IPS-18c (cell line): ENCODE data around the gene RARB.

Experiments used
- H3K4me3 ChIP-seq: 2 replicates; pipeline ENCODE4 v1.7.0; 2013; ENCODE audit warnings: low read depth, mild to moderate bottlenecking, low read length, moderate library complexity; ENCODE audit not compliant: insufficient read depth
- H3K9me3 ChIP-seq: one replicate; pipeline ENCODE4 v1.6.1; 2013; ENCODE audit warnings: mild to moderate bottlenecking, low read length, moderate library complexity; ENCODE audit not compliant: control insufficient read depth, insufficient read depth

Gene RARB

DNA sequence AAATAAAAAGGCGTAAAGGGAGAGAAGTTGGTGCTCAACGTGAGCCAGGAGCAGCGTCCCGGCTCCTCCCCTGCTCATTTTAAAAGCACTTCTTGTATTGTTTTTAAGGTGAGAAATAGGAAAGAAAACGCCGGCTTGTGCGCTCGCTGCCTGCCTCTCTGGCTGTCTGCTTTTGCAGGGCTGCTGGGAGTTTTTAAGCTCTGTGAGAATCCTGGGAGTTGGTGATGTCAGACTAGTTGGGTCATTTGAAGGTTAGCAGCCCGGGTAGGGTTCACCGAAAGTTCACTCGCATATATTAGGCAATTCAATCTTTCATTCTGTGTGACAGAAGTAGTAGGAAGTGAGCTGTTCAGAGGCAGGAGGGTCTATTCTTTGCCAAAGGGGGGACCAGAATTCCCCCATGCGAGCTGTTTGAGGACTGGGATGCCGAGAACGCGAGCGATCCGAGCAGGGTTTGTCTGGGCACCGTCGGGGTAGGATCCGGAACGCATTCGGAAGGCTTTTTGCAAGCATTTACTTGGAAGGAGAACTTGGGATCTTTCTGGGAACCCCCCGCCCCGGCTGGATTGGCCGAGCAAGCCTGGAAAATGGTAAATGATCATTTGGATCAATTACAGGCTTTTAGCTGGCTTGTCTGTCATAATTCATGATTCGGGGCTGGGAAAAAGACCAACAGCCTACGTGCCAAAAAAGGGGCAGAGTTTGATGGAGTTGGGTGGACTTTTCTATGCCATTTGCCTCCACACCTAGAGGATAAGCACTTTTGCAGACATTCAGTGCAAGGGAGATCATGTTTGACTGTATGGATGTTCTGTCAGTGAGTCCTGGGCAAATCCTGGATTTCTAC is at the start of gene RARB:
Gene RARB (plus strand): TSS at position 322 of the 847 bp plus-strand sequence. CDS start 469 bp downstream, at position 791.
- Histone ChIP-seq H3K4me3 (peak within 1 kb of the TSS; percentile 54), H3K9me3 (no peaks in the 10 kb centered on the region)

- Histone ChIP-seq H3K4me3 (no peak overlapping the region), H3K9me3 (no peaks in the 10 kb centered on the region)
Observed at GRCh38 chr3:25378786-25379311, 49.2 kb upstream of the RARB start.

DNA sequence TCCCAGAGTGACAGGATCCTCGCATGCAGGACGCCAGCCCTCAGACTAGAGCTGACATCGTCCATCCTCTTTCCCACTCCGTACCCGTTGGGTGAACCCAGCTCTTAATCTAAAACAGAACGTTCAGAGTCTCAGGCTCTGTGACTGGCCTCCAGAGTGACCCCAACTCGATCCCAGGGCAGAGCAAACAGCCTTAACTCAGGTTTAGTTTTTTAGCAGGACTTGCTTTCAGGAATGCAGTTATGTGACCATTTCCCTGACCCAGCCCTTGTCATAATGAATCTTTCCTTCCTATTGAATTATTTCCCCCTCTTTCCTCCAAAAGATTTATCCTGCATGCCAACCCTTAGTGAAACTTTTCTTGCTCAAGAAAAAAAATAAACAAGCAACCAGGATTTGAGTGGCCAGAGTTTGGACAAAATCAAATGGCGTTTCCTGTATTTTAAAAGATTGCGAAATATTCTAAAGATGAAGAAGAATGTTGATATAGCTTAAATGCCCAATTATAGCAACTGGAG is 47.8 kb upstream of the RARB start:
- H3K9me3 ChIP-seq = no peaks in the 10 kb centered on the region
- no peak overlapping the region for H3K4me3 ChIP-seq

DNA sequence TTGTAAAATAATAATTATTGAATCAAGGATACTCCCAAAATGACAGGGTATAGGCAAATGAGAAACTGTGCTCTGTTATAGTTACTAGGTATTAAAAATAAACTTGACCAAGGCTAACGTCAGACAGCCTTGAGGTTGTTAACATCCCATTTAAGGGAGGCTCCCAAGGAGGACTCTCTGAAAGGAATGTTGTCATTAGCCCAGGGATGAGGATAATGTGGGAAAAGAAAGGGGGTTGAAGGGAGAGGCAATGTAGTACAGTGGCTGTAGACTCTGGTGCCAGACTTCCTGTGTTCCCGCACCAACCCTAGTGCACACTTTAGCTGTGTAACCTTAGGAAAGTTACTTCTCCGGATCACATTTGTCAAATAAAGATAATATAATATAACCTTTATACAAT is 47.0 kb upstream of the RARB start:
- Histone ChIP-seq H3K4me3 (no peak overlapping the region), H3K9me3 (no peaks in the 10 kb centered on the region)

- H3K4me3 ChIP-seq = no peak overlapping the region
Observed at GRCh38 chr3:25384471-25384870, 43.6 kb upstream of the RARB start.

DNA sequence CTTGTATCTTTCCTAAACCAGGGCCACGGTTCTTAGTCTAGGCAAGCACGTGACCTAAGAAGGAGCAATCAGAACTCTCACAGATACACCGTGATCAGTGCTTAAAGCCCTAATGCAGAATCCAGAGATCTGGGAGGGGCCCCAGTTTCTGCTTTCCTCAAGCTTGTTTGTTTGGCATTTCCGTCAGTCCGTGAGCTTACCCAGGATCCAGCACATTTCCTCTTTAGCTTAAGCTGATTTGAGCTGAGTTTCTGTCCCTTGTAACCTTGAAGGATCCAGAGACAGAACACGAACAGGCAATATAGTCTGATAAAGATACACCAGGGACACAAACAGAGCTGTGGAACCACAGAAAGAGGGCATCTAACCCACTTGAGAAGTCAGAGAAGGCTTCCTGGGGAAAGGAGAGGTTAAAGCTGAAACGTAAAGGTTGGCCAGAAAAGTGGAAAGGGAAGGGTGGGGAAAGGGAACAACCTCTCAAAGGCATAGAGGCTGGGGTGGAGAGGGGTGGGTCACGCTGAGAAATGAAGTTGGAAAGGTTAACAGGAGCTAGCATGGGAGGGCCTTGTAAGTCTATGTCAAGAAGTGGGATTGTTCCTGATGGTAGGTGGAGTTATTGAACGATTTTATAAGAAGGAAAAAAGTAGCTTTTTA is 42.1 kb upstream of the RARB start:
- Histone ChIP-seq H3K4me3 (no peak overlapping the region), H3K9me3 (peaks cover 3% of the 10 kb centered on the region)

More at GRCh38 chr3:25384471-25384870, 43.6 kb upstream of the RARB start:
- H3K9me3 ChIP-seq = peaks cover 3% of the 10 kb centered on the region

- Histone ChIP-seq H3K4me3 (no peak overlapping the region), H3K9me3 (peaks cover 3% of the 10 kb centered on the region)
Observed at GRCh38 chr3:25386686-25387255, 41.3 kb upstream of the RARB start.

DNA sequence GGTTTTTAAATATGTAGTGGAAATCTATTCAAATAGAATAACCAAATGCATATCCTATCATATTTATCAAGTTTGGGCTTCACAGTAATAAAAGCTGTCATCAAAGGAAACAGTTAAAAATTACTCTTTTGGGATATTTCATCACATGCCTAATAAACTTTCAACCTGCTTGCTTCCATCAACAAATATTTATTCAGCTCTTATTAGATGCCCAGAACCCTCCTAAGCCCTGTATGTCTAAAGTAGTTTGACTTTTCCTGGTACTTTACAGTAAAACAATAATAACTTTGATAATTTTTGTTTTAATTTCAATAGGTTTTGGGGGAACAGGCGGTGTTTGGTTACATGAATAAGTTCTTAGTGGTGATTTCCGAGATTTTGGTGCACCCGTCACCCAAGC is 37.5 kb upstream of the RARB start:
- no peak overlapping the region for H3K4me3 ChIP-seq
- H3K9me3 ChIP-seq = peaks cover 3% of the 10 kb centered on the region

- Histone ChIP-seq H3K4me3 (no peak overlapping the region), H3K9me3 (no peaks in the 10 kb centered on the region)
Observed at GRCh38 chr3:25396251-25396650, 31.8 kb upstream of the RARB start.

- Histone ChIP-seq H3K4me3 (no peak overlapping the region), H3K9me3 (no peaks in the 10 kb centered on the region)
Observed at GRCh38 chr3:25396686-25397085, 31.4 kb upstream of the RARB start.

DNA sequence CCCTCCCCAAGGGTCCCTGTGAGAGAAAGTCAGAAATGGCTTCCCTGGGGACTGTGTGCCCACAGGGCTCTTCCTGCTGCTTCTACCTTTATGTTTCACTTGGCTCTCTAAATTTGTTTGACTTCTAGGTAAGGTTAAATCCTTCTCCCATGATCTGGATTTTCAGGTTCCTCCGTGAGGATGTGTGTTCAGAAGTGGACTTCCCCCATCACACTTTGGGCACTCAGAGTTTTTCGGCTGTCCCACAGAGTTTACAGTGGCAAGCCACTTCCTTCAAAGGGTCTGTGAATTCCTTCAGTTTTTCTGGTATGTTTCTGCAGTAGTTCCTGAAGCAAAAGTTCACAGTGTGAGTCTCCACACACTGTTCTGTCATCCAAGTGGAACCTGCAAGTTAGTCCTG is 30.9 kb upstream of the RARB start:
- Histone ChIP-seq H3K9me3 (no peaks in the 10 kb centered on the region), H3K4me3 (no peak overlapping the region)

DNA sequence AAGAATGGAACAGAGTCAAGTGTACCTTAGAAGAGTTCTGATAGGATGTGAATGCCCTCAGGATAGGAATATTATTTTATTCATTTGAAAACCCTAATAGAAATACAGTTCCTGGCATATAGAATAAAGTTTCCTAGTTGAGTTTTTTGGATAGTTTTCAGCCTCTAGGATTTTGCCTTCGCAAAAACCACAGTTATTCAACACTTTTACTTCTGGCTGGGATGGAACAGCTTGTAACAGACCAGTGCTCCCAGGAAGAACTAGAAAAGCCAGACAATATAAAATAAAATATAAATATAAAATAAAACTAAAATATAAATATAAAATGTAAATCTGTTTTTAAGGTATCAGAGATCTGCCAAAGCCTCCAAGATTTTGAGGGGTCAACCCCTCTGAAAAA is 27.5 kb upstream of the RARB start:
- Histone ChIP-seq H3K4me3 (no peak overlapping the region), H3K9me3 (no peaks in the 10 kb centered on the region)

- no peaks in the 10 kb centered on the region for H3K9me3 ChIP-seq
- H3K4me3 ChIP-seq = no peak overlapping the region
Observed at GRCh38 chr3:25403968-25404367, 24.1 kb upstream of the RARB start.

GRCh38 chr3:25404569-25404968 is 23.5 kb upstream of the RARB start:
- Histone ChIP-seq H3K9me3 (no peaks in the 10 kb centered on the region), H3K4me3 (no peak overlapping the region)

- H3K9me3 ChIP-seq = no peaks in the 10 kb centered on the region
- no peak overlapping the region for H3K4me3 ChIP-seq
Observed at GRCh38 chr3:25405335-25405734, 22.7 kb upstream of the RARB start.

- H3K9me3 ChIP-seq = no peaks in the 10 kb centered on the region
- H3K4me3 ChIP-seq = no peak overlapping the region
Observed at GRCh38 chr3:25410703-25411102, 17.4 kb upstream of the RARB start.

GRCh38 chr3:25412269-25412668 is 15.8 kb upstream of the RARB start:
- Histone ChIP-seq H3K4me3 (no peak overlapping the region), H3K9me3 (no peaks in the 10 kb centered on the region)

DNA sequence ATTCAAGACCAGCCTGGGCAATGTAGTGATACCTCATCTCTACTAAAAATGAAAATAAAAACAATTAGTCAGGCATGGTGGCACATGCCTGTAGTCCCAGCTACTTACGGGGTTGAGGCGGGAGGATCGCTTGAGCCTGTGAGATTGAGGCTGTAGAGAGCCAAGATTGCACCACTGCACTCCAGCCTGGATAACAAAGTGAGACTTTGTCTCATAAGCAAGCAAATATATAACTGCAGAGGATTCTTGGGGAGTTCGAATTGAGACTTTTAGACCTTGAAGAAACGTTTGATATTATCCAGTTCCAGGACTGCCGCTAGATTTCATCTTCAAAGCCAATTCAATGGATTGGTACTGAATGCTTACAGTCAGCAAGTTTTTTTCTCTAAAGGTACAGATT is 11.9 kb upstream of the RARB start:
- Histone ChIP-seq H3K9me3 (no peaks in the 10 kb centered on the region), H3K4me3 (no peak overlapping the region)
